Neural cell (in vitro differentiated cells): ENCODE measurements around the gene MIF. TPM values are rescaled to one million over a fixed set of nuclear protein-coding genes. Genes with fewer than 3 reads are reported as not detected.

Source experiments
- polyA plus RNA-seq: library from polyadenylated mRNA; depleted of rRNA; stranded (reverse); fragments of >200 nt; gene quantifications from 2 replicates; pipeline ENCODE4 v1.2.3, GENCODE V29; 2014
- small RNA-seq, 3 experiments: library from RNA; depleted of rRNA; stranded (forward); fragments of <200 nt; gene quantifications; one replicate each; pipeline ENCODE3, GENCODE V24; 2012

MIF gene
- polyA plus RNA-seq, 1 donor from 2014 or later, result 369 TPM

Small RNAs within 50 kb of the gene (small RNA-seq; reads per million reads assigned to genes)
- gene RN7SL268P, result 0 reads per million in 3 experiments

Other genes with a start within 250 kb of the MIF start
- gene RGL4, start 203.4 kb upstream of the MIF start, polyA plus RNA-seq, result not detected in 2 replicates
- gene ZNF70, start 143.3 kb upstream of the MIF start, polyA plus RNA-seq, result 1.3 and 1.5 TPM in 2 replicates
- not detected in 2 replicates for gene VPREB3, start 140.0 kb upstream of the MIF start, polyA plus RNA-seq
- gene C22orf15, start 131.4 kb upstream of the MIF start, polyA plus RNA-seq, result not detected in 2 replicates
- gene CHCHD10, start 126.4 kb upstream of the MIF start, polyA plus RNA-seq, result 3.8 TPM in 1 of 2 replicates, not detected in the other
- 9.3 and 12.2 TPM in 2 replicates for gene MMP11, start 121.5 kb upstream of the MIF start, polyA plus RNA-seq
- 97.5 and 98.9 TPM in 2 replicates for gene SMARCB1, start 107.4 kb upstream of the MIF start, polyA plus RNA-seq
- 0.84 and 1.4 TPM in 2 replicates for gene DERL3, start 55.4 kb upstream of the MIF start, polyA plus RNA-seq
- gene SLC2A11, start 36.5 kb upstream of the MIF start, polyA plus RNA-seq, result 45.7 and 48.6 TPM in 2 replicates
- 1.3 TPM in 1 of 2 replicates, not detected in the other for gene GSTT2B, start 66.8 kb downstream of the MIF start, polyA plus RNA-seq
- 0.31 and 0.56 TPM in 2 replicates for gene DDTL, start 72.5 kb downstream of the MIF start, polyA plus RNA-seq
- 117 and 122 TPM in 2 replicates for gene DDT, start 80.1 kb downstream of the MIF start, polyA plus RNA-seq
- not detected in 2 replicates for gene GSTT2, start 85.8 kb downstream of the MIF start, polyA plus RNA-seq
- gene GSTT4, start 111.1 kb downstream of the MIF start, polyA plus RNA-seq, result not detected in 2 replicates
- gene CABIN1, start 116.9 kb downstream of the MIF start, polyA plus RNA-seq, result 16.0 and 16.6 TPM in 2 replicates